ENCODE measurements around the gene MDFIC2. TPM values are rescaled to one million over a fixed set of nuclear protein-coding genes. Genes with fewer than 3 reads are reported as not detected.
"Not testable (repeated sequence)": the region's sequence is repeated elsewhere in the genome, so short reads cannot be mapped to it uniquely, and the experiment has no call there.

Gene MDFIC2
- total RNA-seq, 2 donors from 2014 or later: not detected

DNA sequence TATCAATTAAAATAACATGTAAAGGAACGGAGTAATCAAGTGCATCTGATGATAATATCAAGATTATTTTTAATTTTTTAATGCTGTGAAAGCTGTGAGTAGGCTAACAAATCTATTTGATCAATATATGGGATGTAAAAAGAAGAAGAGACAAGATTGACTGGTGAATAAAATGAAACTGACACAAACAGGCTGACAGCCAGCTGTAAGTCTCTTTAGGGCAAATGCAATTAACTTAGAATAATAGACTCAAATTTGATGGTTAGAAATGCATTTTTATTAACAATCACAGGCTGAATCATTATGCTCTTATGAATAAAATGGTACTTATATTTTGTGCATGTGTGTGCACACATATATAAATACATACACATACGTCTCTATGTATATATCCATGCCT, 68.0 kb downstream of the MDFIC2 start:
- Mint-ChIP-seq H3K27me3 (no peaks in the 10 kb centered on the region), H3K4me3 (no peak overlapping the region), H3K9me3 (peaks cover 7% of the 10 kb centered on the region), H3K27ac (no peak overlapping the region), H3K36me3 (no peaks in the 10 kb centered on the region), H3K4me1 (ENCODE audit: low read depth in 2 of 2) (no peaks in the 10 kb centered on the region)
- DNase-seq (ENCODE audit: low spot score): no peak
- ATAC-seq: no peak

DNA sequence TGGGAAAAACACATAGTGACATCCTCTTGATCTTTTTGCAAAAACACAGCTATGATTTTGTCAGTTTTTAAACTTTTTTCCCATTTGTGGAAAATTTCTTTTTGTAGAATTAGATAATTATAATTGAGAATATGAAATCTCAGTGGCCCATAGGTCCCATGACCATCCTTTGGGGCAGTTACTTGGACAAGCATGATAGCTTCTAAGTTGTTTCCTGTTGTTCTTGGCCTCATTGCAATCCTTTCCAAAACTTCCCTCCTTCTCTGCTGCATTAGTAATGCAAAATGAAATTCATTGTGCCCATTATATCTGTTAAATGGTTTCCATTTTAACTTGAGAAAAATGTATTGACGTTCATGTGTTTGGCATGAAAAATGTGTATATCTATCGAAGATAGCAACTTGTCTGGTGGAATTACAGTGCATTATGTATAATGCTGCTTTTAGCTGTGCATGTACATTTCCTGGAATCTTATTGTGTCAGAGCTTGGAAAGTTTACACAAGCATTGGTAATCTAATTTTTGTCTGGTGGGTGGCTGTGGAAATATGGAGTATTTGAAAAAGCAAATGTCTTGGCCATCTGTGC, 70.0 kb downstream of the MDFIC2 start:
- no peaks in the 10 kb centered on the region for H3K27me3 Mint-ChIP-seq
- peaks cover 9% of the 10 kb centered on the region for H3K9me3 Mint-ChIP-seq
- H3K36me3 Mint-ChIP-seq: no peaks in the 10 kb centered on the region
- H3K4me1 Mint-ChIP-seq (ENCODE audit: low read depth in 2 of 2): no peaks in the 10 kb centered on the region
- no peak for ATAC-seq
- no peak overlapping the region for H3K4me3 Mint-ChIP-seq
- no peak for DNase-seq (ENCODE audit: low spot score)
- H3K27ac Mint-ChIP-seq: no peak overlapping the region

DNA sequence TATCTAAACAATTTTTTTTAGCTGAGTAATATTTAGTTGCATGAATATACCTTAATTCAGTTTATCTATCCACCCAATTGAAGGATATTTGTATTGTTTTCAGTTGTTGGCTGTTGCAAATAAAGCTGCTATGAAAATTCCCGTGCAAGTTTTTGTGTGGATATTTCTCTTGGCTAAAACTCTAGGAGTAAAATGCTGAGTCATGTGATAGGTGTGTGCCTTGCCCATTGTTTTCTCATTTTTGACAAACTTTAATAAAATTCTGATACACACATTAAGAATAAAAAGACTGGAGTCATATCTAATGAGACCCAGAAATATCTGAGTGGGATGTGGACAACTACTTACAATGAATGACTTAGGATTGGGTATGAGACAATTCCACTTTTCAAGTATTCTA, 78.6 kb downstream of the MDFIC2 start:
- Mint-ChIP-seq H3K27ac (no peak overlapping the region), H3K27me3 (no peaks in the 10 kb centered on the region), H3K4me1 (ENCODE audit: low read depth in 2 of 2) (no peaks in the 10 kb centered on the region), H3K36me3 (no peaks in the 10 kb centered on the region), H3K9me3 (peaks cover 13% of the 10 kb centered on the region), H3K4me3 (no peak overlapping the region)
- ATAC-seq: no peak
- DNase-seq (ENCODE audit: low spot score): no peak

DNA sequence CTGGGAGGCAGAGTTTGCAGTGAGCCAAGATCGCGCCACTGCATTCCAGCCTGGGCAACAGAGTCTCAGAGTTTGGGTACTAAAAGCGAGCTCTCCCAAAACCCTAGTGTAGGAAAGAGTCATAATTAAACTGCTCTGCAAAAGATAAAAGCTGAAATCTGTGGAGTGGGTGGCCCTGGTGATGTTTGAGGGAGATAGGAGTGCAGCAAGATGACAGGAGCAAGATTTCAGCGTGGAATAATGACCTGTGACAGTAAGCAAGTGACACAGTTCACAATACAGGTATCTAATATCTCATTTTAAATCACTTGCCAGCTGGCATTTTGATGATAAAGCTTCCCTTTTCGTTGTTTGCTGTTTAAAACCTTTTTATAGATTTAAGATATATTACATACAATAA, 79.3 kb downstream of the MDFIC2 start:
- peaks cover 13% of the 10 kb centered on the region for H3K9me3 Mint-ChIP-seq
- no peak overlapping the region for H3K27ac Mint-ChIP-seq
- H3K36me3 Mint-ChIP-seq: no peaks in the 10 kb centered on the region
- no peaks in the 10 kb centered on the region for H3K4me1 Mint-ChIP-seq (ENCODE audit: low read depth in 2 of 2)
- ATAC-seq (no peak), DNase-seq (ENCODE audit: low spot score) (no peak)
- H3K4me3 Mint-ChIP-seq: no peak overlapping the region
- H3K27me3 Mint-ChIP-seq: no peaks in the 10 kb centered on the region

DNA sequence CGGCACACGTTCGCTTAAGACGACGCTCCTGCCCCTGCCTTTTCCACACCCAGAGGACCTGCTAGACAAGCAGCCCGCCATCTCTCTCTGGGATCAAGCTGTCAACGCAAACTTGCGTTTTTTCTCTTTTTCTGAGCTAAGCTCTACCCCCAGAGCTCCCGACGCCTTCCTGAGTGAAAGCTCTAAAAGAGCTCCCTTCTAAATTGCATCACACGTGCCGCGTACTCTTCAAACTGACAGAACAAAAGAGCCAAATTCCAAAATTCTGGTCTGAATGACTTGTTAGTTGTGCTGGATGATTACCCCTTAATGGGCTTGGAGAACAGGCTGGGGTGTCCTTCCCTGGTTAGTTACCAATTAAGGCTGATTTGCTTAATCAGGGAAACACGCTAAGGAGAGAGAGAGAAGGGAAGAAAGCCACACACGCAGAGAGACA, 81.2 kb downstream of the MDFIC2 start:
- H3K4me1 Mint-ChIP-seq (ENCODE audit: low read depth in 2 of 2): no peaks in the 10 kb centered on the region
- ATAC-seq (no peak), DNase-seq (ENCODE audit: low spot score) (no peak)
- H3K27ac Mint-ChIP-seq: no peak overlapping the region
- H3K9me3 Mint-ChIP-seq: peaks cover 9% of the 10 kb centered on the region
- no peak overlapping the region for H3K4me3 Mint-ChIP-seq
- H3K27me3 Mint-ChIP-seq: no peaks in the 10 kb centered on the region
- no peaks in the 10 kb centered on the region for H3K36me3 Mint-ChIP-seq

DNA sequence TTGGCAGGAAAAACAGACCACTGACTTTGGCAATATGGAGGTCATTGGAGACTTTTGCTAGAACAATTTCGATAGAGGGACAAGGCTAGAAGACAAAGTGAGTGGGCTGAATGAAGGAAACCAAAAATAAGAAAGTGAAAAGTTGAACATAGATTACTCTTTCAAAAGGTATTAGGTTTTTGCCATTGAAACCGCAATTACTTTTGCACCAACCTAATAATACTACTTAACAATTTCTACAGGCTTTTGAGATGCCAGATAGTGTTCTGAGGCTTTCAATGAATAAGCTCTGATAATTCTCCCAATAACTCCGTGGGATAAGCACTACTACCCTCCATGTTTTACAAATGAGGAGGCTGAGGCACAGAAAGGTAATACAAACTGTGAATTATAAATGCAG, 85.0 kb downstream of the MDFIC2 start:
- peaks cover 3% of the 10 kb centered on the region for H3K9me3 Mint-ChIP-seq
- no peaks in the 10 kb centered on the region for H3K4me1 Mint-ChIP-seq (ENCODE audit: low read depth in 2 of 2)

DNA sequence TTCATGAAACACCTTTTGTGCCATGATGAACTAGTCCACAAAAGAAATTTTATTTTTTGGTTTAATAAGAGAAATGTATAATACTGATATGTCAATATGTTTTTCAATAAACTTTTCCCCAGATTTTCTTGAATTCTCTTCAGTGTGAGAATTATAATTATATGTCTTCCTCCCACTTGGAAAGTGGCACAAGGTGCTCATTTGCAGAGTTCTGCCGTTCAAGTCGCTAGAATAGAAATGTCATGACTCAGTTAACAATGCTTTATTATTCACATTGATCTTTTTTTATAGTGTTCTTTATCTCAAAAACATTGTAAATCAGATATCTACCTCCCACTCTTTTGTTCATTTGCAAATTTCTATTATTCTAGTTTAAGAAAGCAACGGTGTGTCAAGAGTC, 87.3 kb downstream of the MDFIC2 start:
- H3K4me3 Mint-ChIP-seq: no peak overlapping the region
- H3K36me3 Mint-ChIP-seq: no peaks in the 10 kb centered on the region
- no peaks in the 10 kb centered on the region for H3K27me3 Mint-ChIP-seq
- DNase-seq (ENCODE audit: low spot score): no peak
- ATAC-seq: no peak
- no peak overlapping the region for H3K27ac Mint-ChIP-seq
- no peaks in the 10 kb centered on the region for H3K9me3 Mint-ChIP-seq
- no peaks in the 10 kb centered on the region for H3K4me1 Mint-ChIP-seq (ENCODE audit: low read depth in 2 of 2)

More for the DNA sequence above, 85.0 kb downstream of the MDFIC2 start:
- H3K36me3 Mint-ChIP-seq: no peaks in the 10 kb centered on the region
- H3K4me3 Mint-ChIP-seq: no peak overlapping the region
- no peaks in the 10 kb centered on the region for H3K27me3 Mint-ChIP-seq
- H3K27ac Mint-ChIP-seq: no peak overlapping the region
- ATAC-seq: no peak
- no peak for DNase-seq (ENCODE audit: low spot score)

DNA sequence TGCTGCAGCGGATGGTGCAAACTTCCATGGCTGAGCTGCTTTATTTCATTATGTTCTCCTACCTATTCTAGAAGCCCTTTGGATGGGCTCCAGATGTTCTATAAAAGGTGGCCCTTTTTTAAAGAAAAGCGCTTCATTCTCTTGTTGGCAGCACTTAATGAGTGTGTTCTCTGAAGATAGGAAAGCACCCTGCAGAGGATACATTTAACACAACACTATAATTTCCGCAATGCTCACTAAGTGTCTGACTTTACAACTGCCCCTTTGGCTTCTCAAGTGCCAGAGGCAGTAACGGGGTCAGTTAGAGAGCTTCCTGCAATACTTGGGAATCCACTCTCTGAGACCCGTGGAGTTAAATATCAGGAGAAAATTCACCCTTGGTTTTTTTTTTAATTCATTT, 88.1 kb downstream of the MDFIC2 start:
- Mint-ChIP-seq H3K36me3 (no peaks in the 10 kb centered on the region), H3K9me3 (no peaks in the 10 kb centered on the region)

DNA sequence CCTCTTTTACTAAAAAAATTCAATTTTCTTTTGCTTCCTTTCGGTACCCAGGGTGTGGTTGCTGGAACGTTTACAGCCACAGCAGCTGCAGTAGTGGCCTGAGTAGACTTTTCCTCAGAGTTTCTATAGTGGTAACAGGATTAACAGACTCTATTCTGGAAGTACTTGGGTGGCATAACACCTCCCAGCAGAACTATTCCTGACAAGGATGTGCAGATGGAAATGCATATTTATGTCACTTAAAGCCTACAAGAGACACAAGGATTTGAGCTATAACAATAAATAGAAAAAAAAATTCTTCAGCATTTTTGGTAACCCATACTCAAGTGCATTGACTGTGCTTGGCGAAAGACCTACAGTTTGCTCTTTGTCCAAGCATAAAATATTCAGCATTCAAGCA, 94.0 kb downstream of the MDFIC2 start:
- H3K27ac Mint-ChIP-seq: no peak overlapping the region
- no peaks in the 10 kb centered on the region for H3K4me1 Mint-ChIP-seq (ENCODE audit: low read depth in 2 of 2)
- ATAC-seq: no peak
- H3K4me3 Mint-ChIP-seq: no peak overlapping the region
- H3K27me3 Mint-ChIP-seq: no peaks in the 10 kb centered on the region
- no peaks in the 10 kb centered on the region for H3K9me3 Mint-ChIP-seq
- H3K36me3 Mint-ChIP-seq: no peaks in the 10 kb centered on the region
- DNase-seq (ENCODE audit: low spot score): no peak

More for the DNA sequence above, 88.1 kb downstream of the MDFIC2 start:
- DNase-seq (ENCODE audit: low spot score) (no peak), ATAC-seq (no peak)
- no peaks in the 10 kb centered on the region for H3K27me3 Mint-ChIP-seq
- H3K27ac Mint-ChIP-seq: no peak overlapping the region
- H3K4me1 Mint-ChIP-seq (ENCODE audit: low read depth in 2 of 2): no peaks in the 10 kb centered on the region
- H3K4me3 Mint-ChIP-seq: no peak overlapping the region

DNA sequence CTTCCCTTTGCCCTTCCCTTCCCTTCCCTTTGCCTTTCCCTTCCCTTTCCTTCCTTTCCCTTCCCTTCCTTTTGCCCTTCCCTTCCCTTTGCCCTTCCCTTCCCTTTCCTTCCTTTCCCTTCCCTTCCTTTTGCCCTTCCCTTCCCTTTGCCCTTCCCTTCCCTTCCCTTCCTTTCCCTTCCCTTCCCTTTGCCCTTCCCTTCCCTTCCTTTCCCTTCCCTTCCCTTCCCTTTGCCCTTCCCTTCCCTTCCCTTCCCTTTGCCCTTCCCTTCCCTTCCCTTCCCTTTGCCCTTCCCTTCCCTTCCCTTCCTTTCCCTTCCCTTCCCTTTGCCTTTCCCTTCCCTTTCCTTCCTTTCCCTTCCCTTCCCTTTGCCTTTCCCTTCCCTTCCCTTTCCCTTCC, 101.2 kb downstream of the MDFIC2 start:
- DNase-seq (ENCODE audit: low spot score); H3K4me1 Mint-ChIP-seq (ENCODE audit: low read depth in 2 of 2); H3K27ac Mint-ChIP-seq; H3K36me3 Mint-ChIP-seq; ATAC-seq; H3K9me3 Mint-ChIP-seq; H3K4me3 Mint-ChIP-seq; H3K27me3 Mint-ChIP-seq: not testable (repeated sequence)

DNA sequence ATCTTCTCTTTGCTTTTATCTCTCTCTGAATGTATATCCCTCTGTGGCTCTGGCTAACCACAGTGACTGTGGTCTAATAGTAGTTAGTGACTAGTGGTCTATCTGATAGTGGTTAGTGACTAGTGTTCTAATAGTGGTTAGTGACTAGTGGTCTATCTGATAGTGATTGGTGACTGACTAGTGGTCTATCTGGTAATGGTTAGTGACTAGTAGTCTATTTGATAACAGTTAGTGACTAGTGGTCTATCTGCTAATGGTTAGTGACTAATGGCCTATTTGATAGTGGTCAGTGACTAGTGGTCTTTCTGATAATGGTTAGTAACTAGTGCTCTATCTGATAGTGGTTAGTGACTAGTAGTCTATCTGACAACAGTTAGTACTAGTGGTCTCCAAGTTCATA, 110.5 kb downstream of the MDFIC2 start:
- no peak for ATAC-seq
- DNase-seq (ENCODE audit: low spot score): no peak
- Mint-ChIP-seq H3K36me3 (peaks cover 4% of the 10 kb centered on the region), H3K4me3 (no peak overlapping the region), H3K27ac (no peak overlapping the region), H3K27me3 (no peaks in the 10 kb centered on the region), H3K9me3 (peaks cover 11% of the 10 kb centered on the region), H3K4me1 (ENCODE audit: low read depth in 2 of 2) (no peaks in the 10 kb centered on the region)

DNA sequence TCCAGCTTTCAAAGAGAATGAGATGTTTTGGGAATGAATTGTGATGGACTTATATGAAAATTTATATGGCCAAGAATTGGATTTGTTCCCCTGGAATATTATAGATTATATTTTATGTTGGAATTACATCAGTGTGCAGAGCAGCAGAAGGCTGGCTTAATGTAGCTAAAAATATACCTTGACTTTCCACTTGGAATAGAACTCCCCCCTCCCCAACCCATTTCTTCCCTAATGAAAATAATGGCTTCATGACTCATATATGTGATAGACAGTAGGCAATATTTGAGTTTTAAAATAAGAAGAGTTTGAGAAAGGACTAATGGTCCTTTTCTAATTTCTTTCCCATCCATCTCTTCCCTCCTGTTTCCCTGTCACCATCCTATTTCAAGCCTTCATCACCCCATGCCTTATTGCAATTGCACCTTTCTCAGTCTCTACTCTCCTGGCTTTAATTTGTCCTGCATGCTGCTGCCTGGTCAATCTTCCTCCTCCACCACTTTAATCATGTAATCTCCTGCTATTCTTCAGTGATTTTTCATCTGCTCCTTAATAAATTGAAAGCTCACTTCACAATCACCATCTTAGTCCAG, 122.5 kb downstream of the MDFIC2 start:
- H3K9me3 Mint-ChIP-seq: peaks cover 4% of the 10 kb centered on the region
- H3K36me3 Mint-ChIP-seq: no peaks in the 10 kb centered on the region
- DNase-seq (ENCODE audit: low spot score): no peak
- no peaks in the 10 kb centered on the region for H3K4me1 Mint-ChIP-seq (ENCODE audit: low read depth in 2 of 2)
- H3K27ac Mint-ChIP-seq: no peak overlapping the region
- H3K4me3 Mint-ChIP-seq: no peak overlapping the region
- no peaks in the 10 kb centered on the region for H3K27me3 Mint-ChIP-seq
- no peak for ATAC-seq

DNA sequence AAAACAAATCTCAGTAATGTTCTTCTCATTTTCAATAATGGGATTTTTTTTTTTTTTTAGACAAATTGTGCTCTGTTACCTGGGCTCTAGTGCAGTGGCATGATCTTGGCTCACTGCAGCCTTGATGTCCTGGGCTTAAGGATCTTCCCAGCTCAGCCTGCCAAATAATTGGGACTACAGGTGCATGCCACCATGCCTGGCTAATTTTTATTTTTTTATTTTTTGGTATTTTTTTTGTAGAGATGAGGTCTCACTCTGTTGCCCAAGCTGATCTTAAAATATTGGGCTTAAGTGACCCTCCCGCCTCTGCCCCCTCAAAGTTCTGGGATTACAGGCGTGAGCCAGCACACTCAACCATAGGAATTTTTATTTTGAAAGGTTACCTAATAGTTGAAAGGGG, 126.2 kb downstream of the MDFIC2 start:
- peaks cover 4% of the 10 kb centered on the region for H3K9me3 Mint-ChIP-seq
- DNase-seq (ENCODE audit: low spot score) (no peak), ATAC-seq (no peak)
- no peaks in the 10 kb centered on the region for H3K4me1 Mint-ChIP-seq (ENCODE audit: low read depth in 2 of 2)
- H3K27ac Mint-ChIP-seq: no peak overlapping the region
- H3K4me3 Mint-ChIP-seq: no peak overlapping the region
- H3K27me3 Mint-ChIP-seq: no peaks in the 10 kb centered on the region
- H3K36me3 Mint-ChIP-seq: no peaks in the 10 kb centered on the region

DNA sequence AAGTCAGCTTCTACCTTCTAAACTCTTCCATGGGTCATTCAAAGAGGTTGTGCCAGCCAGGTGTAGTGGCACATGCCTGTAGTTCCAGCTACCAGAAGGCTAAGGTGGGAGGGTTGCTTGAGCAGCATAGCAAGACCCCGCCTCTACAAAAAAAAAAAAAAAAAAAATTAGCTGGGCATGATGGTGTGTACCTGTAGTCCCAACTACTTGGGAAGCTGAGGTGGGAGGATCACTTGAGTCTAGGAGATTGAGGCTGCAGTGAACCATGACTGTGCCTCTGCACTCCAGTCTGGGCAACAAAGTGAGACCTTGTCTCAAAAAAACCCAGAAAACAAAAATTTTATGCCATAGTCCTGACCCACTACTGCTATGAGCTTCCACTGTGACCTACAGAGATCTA, 126.8 kb downstream of the MDFIC2 start:
- Mint-ChIP-seq H3K36me3 (no peaks in the 10 kb centered on the region), H3K4me3 (no peak overlapping the region), H3K27me3 (no peaks in the 10 kb centered on the region), H3K27ac (no peak overlapping the region), H3K4me1 (ENCODE audit: low read depth in 2 of 2) (no peaks in the 10 kb centered on the region), H3K9me3 (peaks cover 4% of the 10 kb centered on the region)
- ATAC-seq (no peak), DNase-seq (ENCODE audit: low spot score) (no peak)
